22Rv1 (cell line): ENCODE measurements around the gene TNFRSF19.
"Not testable (repeated sequence)": the region's sequence is repeated elsewhere in the genome, so short reads cannot be mapped to it uniquely, and the experiment has no call there.

Experiments used
- H3K27ac ChIP-seq: fragments of 450-650 bp; 2 replicates; pipeline ENCODE4 v1.5.1; 2017
- ZFX ChIP-seq: fragments of 450-650 bp; IDR thresholded peaks from 2 replicates; pipeline ENCODE4 v1.6.1; 2017; ENCODE audit warnings: antibody characterized with exemption, borderline replicate concordance
- TF ChIP-seq, protein P1 (sequence below): fragments of 450-650 bp; IDR thresholded peaks from 2 replicates; pipeline ENCODE4 v1.5.1; 2017; ENCODE audit warnings: mild to moderate bottlenecking

TNFRSF19 gene

GRCh38 chr13:23674795-23675640 is 104.8 kb downstream of the TNFRSF19 start:
- no peak for TF ChIP-seq ZFX
- TF ChIP-seq, protein P1, sequence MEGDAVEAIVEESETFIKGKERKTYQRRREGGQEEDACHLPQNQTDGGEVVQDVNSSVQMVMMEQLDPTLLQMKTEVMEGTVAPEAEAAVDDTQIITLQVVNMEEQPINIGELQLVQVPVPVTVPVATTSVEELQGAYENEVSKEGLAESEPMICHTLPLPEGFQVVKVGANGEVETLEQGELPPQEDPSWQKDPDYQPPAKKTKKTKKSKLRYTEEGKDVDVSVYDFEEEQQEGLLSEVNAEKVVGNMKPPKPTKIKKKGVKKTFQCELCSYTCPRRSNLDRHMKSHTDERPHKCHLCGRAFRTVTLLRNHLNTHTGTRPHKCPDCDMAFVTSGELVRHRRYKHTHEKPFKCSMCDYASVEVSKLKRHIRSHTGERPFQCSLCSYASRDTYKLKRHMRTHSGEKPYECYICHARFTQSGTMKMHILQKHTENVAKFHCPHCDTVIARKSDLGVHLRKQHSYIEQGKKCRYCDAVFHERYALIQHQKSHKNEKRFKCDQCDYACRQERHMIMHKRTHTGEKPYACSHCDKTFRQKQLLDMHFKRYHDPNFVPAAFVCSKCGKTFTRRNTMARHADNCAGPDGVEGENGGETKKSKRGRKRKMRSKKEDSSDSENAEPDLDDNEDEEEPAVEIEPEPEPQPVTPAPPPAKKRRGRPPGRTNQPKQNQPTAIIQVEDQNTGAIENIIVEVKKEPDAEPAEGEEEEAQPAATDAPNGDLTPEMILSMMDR, result no peak
- no peak overlapping the region for H3K27ac ChIP-seq

GRCh38 chr13:23677679-23678288 is 107.6 kb downstream of the TNFRSF19 start:
- not testable (repeated sequence) for H3K27ac ChIP-seq

GRCh38 chr13:23678795-23679194 is 108.6 kb downstream of the TNFRSF19 start:
- TF ChIP-seq ZFX, result no peak
- TF ChIP-seq, protein P1, result no peak
- no peak overlapping the region for H3K27ac ChIP-seq

GRCh38 chr13:23679220-23679619 is 109.0 kb downstream of the TNFRSF19 start:
- TF ChIP-seq, protein P1, result no peak
- TF ChIP-seq ZFX, result no peak
- no peak overlapping the region for H3K27ac ChIP-seq

DNA sequence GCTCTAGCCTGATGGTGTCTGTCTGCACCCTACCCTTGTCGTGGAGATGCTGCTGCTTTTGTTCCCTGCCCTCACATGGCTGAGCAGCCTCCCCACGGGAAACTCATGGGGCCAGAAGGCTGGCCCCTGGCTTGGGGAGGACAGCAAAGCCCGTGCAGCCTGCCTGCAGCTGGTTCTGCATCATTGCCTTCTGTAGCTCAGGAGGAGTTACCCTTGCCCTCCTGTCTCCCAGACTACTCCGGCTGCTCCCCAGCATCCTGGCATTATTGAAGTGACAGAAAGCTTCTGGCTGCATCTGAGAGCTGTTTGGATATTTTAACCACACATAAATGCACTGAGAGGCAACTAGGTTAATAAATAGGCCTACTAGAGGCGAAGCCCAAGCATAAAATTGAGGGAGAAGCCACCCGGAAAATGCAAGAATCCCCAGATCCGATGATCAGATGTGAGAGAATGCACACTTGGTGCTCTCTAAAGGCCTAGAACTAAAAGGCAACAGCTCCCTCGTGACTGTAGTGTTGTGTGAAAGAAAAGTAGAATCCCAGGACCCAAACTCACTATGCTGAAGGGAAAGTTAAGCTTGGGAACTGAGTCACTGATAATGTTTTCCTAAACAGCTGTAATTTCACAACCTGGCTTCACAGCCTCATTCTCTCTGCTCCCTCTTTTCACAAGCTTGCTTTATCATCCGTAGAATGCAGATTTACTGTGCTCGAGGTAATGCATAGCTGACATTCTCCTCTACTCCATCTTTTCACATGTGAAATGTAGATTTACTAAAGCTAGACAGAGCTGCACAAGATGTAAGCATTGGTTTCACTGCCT is 110.8 kb downstream of the TNFRSF19 start:
- no peak overlapping the region for H3K27ac ChIP-seq
- TF ChIP-seq ZFX, result no peak
- TF ChIP-seq, protein P1, result no peak

- no peak for TF ChIP-seq ZFX
- TF ChIP-seq, protein P1, result no peak
- no peak overlapping the region for H3K27ac ChIP-seq
Measured at GRCh38 chr13:23683084-23683483, 112.9 kb downstream of the TNFRSF19 start.

DNA sequence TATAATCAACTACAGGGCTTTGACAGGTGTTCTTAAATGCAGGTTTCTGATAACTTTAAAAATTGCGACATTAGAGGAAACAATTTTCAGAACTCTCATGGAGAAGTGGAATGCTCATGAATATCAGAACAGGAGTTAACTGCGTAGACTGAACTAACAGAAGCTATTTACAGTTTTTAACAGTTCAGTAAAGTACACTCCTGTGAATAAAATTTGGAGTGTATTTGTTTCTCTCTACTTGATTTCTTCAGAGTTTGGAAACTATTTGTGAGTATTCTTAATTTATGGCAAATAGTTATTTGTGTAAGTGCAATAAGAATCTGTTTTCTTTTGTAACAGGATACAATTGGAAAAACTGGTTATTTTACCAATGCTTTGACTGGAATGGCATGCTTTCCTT is 114.4 kb downstream of the TNFRSF19 start:
- H3K27ac ChIP-seq, result no peak overlapping the region
- TF ChIP-seq ZFX, result no peak
- TF ChIP-seq, protein P1, result no peak
